Stimulated activated CD8-positive, alpha-beta memory T cell treated with anti-CD3 and anti-CD28 coated beads, Interleukin-4, amount 100 ng/mL, for 1 hour (primary cell): Measurements from ENCODE around the gene PDE1C.
"Not testable (repeated sequence)": the region's sequence is repeated elsewhere in the genome, so short reads cannot be mapped to it uniquely, and the experiment has no call there.

ENCODE experiments used
- DNase-seq, 2 donors: peaks; one replicate each; pipeline ENCODE4 v3.0.0-alpha.2; 2020; ENCODE audit warnings: low read depth in 2 of 2, low spot score in 1 of 2

Gene PDE1C

DNA sequence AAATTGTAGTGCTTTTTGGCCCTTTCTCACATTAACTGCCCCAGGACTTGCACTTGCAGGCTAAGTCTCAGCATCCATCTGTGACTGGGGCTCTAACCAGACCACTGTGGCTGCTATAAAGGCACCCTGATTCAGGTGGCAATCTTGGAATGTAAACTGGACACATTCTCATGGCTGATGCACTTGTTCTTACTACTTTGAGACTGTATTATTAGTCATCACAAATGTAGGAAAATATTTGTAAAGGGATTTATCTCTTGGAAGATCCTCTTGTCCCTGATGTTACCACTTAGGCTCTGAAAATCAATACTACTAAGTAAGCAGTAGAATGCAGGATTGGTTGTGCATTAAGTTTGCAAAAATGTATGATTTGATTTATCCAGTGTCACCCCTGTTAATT is 25.0 kb downstream of the PDE1C start:
- DNase-seq: no peak

GRCh38 chr7:32044739-32045138 is 25.5 kb downstream of the PDE1C start:
- no peak for DNase-seq

DNA sequence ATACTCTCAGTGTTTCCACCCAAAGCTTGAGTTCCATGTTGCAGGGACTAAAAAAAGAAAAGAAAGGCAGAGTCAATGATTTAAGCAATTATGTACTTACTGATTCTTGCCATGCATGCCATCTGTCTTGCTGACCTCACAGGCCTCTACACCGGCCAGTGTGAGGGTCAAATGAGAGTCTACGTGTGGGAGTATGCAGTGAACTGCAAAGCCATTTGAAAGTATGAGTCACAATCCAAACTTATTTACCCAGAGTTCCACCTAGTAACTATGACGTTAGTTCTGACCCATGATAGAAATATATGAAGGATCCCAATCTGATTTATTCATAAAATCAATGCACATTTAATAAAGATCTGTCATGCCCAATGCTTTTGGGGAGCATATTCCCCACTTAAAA is 26.5 kb downstream of the PDE1C start:
- DNase-seq: no peak

- DNase-seq: no peak
Observed at GRCh38 chr7:32042900-32043299, 27.3 kb downstream of the PDE1C start.

DNA sequence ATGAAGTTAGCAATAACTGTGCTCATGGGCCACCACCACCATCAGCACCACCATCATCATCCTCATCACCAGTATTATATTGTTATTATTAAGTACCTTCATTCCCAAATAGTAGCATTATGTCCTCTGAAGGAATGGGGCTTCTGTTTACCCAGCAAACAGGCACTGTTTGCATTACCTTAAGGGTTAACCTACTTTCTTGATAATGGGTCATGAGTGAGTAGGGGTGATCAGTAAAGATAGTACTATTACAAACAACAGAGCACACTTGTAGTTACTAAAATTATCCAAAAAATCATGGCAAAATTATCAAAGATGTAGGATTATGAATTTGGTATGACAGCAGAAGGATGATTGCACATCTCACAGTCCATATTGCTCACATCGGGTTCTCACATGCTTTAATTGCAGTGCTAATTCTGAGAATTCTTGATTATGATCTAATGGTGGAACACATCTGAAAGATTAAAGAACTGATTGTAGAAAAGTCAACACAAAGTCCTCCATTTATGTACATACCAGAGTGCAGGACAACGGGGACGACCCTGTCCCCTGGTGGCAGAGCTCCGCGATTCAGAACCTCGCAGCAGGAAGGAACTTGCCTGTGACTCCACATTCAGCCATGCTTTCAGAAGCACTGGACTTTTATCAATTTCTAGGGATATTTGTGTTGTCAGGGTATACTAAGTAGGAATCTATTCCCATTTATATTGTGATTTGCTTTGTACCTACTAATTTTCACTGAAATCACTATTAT is 31.0 kb downstream of the PDE1C start:
- no peak for DNase-seq

DNA sequence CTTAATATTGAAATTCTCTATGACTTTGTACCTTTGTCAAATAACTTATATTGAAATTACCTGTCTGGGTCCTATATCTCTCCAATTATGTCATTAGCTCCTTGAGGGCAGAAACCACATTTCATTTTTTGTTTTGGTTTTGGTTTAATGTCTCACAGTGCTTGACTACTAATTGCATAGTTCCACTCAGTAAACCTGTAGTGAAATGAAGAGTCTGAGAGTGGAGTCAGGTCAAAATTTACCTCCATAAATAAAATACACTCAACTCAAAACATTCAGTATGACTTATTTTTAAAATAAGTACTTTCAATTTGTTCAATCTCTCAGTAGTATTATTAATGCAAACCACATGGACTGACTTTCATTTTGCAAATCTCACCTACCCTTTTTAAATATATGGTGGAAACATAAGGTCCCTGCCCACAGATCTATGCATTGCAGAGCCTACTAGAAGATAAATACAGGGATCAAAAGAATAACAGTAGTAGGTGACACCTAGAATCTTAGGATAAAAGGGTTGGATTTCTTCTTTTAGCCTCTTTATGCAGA is 32.5 kb downstream of the PDE1C start:
- DNase-seq: no peak

- DNase-seq: no peak
Observed at GRCh38 chr7:32036557-32036956, 33.6 kb downstream of the PDE1C start.

DNA sequence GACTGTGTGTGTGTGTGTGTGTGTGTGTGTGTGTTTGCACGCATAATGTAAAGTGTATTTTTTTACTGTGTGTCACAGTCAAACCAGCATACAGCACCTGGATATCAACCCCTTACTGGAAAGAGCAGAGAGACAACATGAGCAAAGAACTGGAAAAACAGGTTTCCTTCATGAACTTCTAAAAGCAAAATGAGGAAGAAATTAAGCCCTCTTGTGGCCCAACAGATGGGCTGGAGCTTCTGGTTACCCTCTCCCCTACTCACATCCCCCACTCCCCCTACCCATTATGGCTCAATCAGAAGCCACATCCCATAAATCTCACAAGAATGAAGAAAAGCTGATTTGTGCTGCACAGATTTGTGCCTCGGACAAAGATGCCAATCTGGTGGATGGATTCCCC is 36.2 kb downstream of the PDE1C start:
- no peak for DNase-seq

- no peak for DNase-seq
Observed at GRCh38 chr7:32033006-32033405, 37.2 kb downstream of the PDE1C start.

- no peak for DNase-seq
Observed at GRCh38 chr7:32032211-32032610, 38.0 kb downstream of the PDE1C start.

DNA sequence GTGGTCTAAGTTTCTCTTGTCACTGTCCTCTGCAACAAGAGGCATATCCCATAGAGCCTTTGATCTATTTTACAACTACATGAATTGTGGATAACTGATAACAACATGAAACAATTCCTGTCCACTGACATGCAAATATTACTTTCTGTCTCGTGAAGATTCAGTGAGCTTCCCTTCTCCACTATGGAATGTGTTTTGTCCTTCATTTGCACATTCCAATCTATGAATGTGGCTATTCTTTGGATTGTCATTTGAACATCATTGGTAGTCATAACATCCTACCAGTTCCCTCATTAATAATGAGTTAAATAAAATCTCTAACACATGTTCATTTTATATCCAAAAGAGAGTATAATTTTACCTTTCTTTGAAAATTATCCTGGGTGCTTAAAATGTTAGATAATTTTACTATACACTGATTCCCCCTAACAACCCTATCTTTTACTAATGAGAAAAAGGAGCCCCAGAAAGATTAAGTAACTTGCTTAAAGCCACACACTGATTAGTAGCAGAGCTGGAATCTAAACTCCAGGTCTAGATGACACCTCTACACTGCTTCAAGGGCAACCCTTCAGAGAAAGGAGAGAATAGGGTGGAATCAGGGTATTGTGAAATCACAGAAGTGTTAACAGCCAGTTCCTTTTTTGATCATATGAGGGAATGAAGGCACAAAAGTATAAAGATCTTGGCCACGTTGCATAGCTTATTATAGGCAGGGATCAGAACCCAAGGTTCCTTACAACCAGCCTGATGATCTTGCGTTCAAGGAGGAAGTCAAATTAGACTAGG is 39.1 kb downstream of the PDE1C start:
- DNase-seq: no peak

DNA sequence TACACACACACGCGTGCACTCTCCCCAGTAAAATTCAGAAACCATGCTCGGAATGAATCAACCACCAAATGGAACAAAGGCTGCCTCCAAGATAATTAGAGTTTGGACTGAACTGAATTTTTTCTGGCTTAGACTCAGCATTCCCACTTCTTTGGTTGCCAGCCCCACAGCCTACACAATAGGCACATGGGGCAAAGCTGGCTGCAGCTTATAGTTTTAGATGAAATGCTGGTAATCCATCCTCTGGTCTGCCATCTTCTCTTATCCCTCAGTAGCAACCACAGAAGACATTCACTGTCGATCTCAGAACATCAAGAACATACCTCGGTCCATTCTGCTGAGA is 44.2 kb downstream of the PDE1C start:
- DNase-seq: no peak

DNA sequence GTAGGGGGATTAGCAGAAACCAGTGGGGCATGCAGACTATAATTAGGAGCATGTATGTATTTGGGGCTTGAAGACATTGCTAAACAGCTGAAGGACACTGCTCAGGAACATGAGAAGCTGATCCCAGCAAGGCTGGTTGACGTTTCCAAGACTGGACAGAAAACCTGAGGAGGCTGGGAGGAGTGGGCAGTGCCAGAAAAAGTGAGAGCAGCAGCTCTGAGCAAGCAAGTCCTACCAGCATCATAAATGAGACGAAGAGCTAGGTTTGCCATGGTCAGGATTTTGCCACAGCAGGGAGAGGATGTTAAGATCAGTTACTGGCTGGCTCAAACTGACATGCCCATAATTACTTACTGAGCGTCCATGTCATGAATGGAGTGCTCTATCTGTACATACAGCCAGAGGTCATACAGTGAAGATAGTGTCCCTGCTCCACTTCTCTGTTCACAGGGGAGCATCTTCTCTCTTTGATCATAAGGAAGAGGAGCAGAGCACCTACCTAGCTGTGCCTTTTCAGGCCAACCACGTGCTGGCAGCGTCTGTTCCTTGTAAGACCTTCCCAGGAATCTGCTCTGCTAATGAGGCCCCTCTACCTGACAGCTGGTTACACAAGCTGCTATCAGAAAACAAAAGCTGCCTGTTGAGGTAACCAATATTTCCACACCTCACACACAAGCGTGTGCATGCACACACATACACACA is 44.7 kb downstream of the PDE1C start:
- no peak for DNase-seq

DNA sequence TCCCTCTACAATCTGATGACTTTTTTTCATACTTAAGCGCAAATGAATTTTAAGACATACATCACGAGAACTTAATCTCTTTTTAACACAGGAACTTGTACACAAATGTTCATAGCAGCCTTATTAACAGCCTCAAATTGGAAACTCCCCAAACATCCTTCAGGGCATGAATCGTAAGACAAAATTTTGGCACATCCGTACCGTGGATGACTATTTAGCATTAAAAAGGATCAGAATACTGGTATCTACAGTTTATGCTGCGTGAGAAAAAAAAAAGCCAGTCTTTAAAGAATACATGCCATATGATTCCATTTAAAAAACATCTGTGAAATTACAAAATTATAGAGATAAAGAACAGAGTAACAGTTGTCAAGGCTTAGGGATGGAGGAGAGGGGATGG is 46.8 kb downstream of the PDE1C start:
- no peak for DNase-seq

- DNase-seq: no peak
Observed at GRCh38 chr7:32022966-32023365, 47.2 kb downstream of the PDE1C start.

GRCh38 chr7:32020551-32021159 is 49.6 kb downstream of the PDE1C start:
- no peak for DNase-seq

DNA sequence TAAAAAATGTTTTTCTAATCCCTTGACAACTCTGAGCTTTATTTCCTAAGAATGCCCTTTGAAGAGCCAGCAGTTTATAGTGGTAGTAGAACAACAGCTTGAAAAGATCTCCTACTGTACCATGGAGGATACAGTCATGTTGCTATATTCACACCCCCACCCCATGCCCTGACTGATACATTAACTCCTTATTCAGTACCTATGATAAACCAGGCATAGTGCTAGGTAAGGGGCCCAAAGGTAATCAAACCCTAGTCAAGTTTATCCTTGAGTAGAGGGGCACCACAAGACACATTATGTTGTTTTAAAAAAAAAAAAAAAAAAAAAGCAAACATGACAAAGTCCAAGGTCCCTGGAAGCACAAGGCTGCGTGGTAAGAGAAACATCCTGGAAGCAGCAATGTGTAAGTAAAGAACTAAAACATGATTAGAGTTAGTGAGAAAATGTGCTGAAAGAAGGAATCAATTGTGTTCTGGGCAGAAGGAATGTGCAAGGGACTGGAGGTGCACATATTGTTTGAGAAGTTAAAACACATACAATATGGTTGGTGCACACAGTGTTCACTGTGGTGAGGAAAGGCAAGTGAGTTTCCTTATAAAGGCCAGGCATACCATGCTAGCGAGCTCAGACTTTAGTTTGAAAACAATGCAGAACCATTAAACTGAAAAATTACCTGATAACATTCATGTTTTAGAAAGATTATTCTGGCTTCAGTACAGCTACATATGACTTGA is 51.2 kb downstream of the PDE1C start:
- DNase-seq: no peak

DNA sequence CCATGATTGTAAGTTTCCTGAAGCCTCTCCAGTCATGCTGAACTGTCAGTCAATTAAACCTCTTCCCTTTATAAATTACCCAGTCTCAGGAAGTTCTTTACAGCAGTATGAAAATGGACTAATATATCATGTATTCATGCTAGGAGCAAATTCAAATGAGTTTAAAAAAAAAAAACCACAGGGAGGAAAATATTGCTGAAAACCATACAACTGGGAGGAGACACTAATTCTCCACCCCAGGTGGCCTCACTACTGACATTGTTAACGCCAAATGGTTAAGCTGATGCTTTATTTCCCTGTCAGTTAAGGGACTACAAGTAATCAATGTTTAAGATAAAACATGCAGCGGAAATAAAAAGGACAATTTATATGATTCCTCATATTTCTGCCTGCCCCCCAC is 55.1 kb downstream of the PDE1C start:
- no peak for DNase-seq

- DNase-seq: not testable (repeated sequence)
Observed at GRCh38 chr7:32013471-32013870, 56.7 kb downstream of the PDE1C start.

DNA sequence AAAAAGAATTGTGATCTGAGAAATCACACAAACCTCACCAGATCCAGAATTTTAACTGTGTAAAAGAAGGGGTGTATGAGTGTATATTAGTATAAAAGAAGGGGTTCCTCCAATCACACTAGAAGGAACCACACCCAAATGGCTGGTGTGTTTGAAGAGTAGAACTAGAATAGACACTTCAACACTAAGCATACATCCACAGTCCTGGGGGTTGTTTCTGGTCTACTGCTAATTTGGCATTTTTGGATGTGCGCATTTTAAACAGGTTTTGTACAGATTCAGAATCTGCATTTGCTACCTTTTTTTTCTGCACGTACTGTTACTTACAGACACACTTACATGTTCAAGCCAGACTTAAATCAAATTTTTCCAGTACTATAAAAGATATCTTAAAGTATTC is 64.6 kb downstream of the PDE1C start:
- DNase-seq: no peak

DNA sequence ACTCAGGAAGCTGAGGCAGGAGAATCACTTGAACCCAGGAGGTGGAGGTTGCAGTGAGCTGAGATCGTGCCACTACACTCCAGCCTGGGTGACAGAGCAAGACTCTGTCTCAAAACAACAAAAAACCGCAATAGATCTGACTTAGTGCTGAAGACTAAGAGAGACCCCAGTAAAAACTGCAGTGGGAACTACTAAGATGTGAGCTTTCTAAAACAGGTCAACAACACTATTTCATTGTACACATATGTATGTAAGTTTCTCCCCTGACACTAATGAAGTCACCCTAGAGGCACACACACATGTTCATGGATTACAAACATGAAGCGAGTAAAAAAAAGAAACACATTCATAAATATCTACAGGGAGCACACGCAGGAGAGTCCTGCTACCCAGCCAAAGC is 68.3 kb downstream of the PDE1C start:
- DNase-seq: no peak
